GM12878 (cell line): Measurements from ENCODE around the gene FGF14. TPM values are rescaled to one million over a fixed set of nuclear protein-coding genes. Genes with fewer than 3 reads are reported as not detected.

ENCODE experiments used
- ATAC-seq: fragments of 200-7000 bp; cut with Tn5 transposase; 3 replicates; pipeline ENCODE4 v1.9.1; 2020; ENCODE audit warnings: mild to moderate bottlenecking, moderate library complexity
- BruUV-seq: library from RNA; stranded (reverse); fragments of 400-500 nt; replicated peaks from 2 replicates; lab custom pipeline; 2021; lab: Mats Ljungman, UMichigan
- CTCF ChIA-PET: fragments of 300-600 bp; sonication (Branson Sonifier 250); formaldehyde crosslinking; extraction: SDS; loops from one replicate; lab custom pipeline; 2021; ENCODE audit warnings: inconsistent platforms; lab: Yijun Ruan, JAX
- POLR2A ChIA-PET: fragments of 350-600 bp; formaldehyde crosslinking; extraction: SDS; loops from one replicate; lab custom pipeline; 2021; ENCODE audit warnings: inconsistent platforms; lab: Charles Lee
- RAD21 ChIA-PET: fragments of 300-600 bp; sonication (Branson Sonifier 250); formaldehyde crosslinking; loops from one replicate; lab custom pipeline; 2023; ENCODE audit warnings: antibody characterized with exemption; ENCODE audit not compliant: unreplicated experiment; lab: Charles Lee
- SMC1A ChIA-PET: fragments of 300-600 bp; sonication (Branson Sonifier 250); formaldehyde crosslinking; loops from one replicate; lab custom pipeline; 2023; ENCODE audit not compliant: unreplicated experiment, uncharacterized antibody; lab: Charles Lee
- DNase-seq: peaks from one replicate; pipeline ENCODE4 v3.0.0-alpha.2; 2011; ENCODE audit warnings: low read depth, low spot score
- FAIRE-seq: peaks from 3 replicates; lab custom pipeline; 2011; peaks lifted over from hg19 to GRCh38; lab: Jason Lieb, UNC
- H2AFZ ChIP-seq: 2 replicates; pipeline ENCODE4 v1.6.0; 2011; ENCODE audit warnings: low read depth, low read length, control low read depth; ENCODE audit not compliant: control insufficient read depth
- H3K27ac ChIP-seq: 2 replicates; pipeline ENCODE4 v1.5.1; 2011; ENCODE audit warnings: control low read depth; ENCODE audit not compliant: control insufficient read depth, insufficient read depth
- H3K27me3 ChIP-seq, 2 experiments: replicated peaks in 1 of 2; 2 replicates each; pipeline versions ENCODE4 v1.6.0 to v1.6.1; 2011; ENCODE audit warnings: low read length in 1 of 2; ENCODE audit not compliant: control insufficient read depth in 2 of 2, insufficient read depth in 2 of 2
- H3K36me3 ChIP-seq, 2 experiments: 2 replicates each; pipeline ENCODE4 v1.5.1; 2011; ENCODE audit warnings: low read length in 1 of 2; ENCODE audit not compliant: control insufficient read depth in 2 of 2, insufficient read depth in 2 of 2
- H3K4me1 ChIP-seq: 2 replicates; pipeline ENCODE4 v1.6.1; 2011; ENCODE audit warnings: mild to moderate bottlenecking, low read length, moderate library complexity, mixed read lengths; ENCODE audit not compliant: control insufficient read depth, insufficient read depth
- H3K4me2 ChIP-seq: 2 replicates; pipeline ENCODE4 v1.6.0; 2011; ENCODE audit warnings: control low read depth; ENCODE audit not compliant: control insufficient read depth, insufficient read depth
- H3K4me3 ChIP-seq: fragments of 200-600 bp; sonication (generic); 2 replicates; pipeline ENCODE4 v1.5.1; 2016
- H3K79me2 ChIP-seq: 2 replicates; pipeline ENCODE4 v1.6.0; 2011; ENCODE audit warnings: low read length; ENCODE audit not compliant: control insufficient read depth, insufficient read depth
- H3K9ac ChIP-seq: 2 replicates; pipeline ENCODE4 v1.8.0; 2011; ENCODE audit warnings: low read length, control low read depth, mixed read lengths; ENCODE audit not compliant: control insufficient read depth, insufficient read depth
- H3K9me3 ChIP-seq: replicated peaks from 3 replicates; pipeline ENCODE4 v1.5.1; 2011; ENCODE audit warnings: mild to moderate bottlenecking, low read length; ENCODE audit not compliant: control insufficient read depth, insufficient read depth
- H4K20me1 ChIP-seq: 2 replicates; pipeline ENCODE4 v1.6.0; 2011; ENCODE audit not compliant: control insufficient read depth, insufficient read depth
- E2F8 ChIP-seq: fragments of 450-650 bp; IDR thresholded peaks from 2 replicates; pipeline ENCODE4 v1.6.1; 2018; ENCODE audit warnings: mild to moderate bottlenecking, low read depth, moderate library complexity; ENCODE audit not compliant: partially characterized antibody
- IRF3 ChIP-seq: fragments of 450-650 bp; IDR thresholded peaks from 2 replicates; pipeline ENCODE4 v1.6.1; 2014; ENCODE audit warnings: mild to moderate bottlenecking
- SIX5 ChIP-seq: IDR thresholded peaks from 2 replicates; pipeline ENCODE4 v1.6.1; 2011; ENCODE audit warnings: mild to moderate bottlenecking, low read depth, low read length, moderate library complexity; ENCODE audit not compliant: severe bottlenecking
- WGBS: methylation state at CpG from one replicate; pipeline ENCODE4 v1.1.6; 2016; ENCODE audit warnings: low lambda C conversion rate; ENCODE audit not compliant: insufficient replicate concordance, insufficient coverage; ENCODE audit errors: missing lambda C conversion rate; 5-methylcytosine and 5-hydroxymethylcytosine counted together
- in situ Hi-C: fragments of 300-500 bp; cut with MboI; formaldehyde crosslinking; loops from 9 replicates; pipeline ENCODE4 v1.14.3; 2018; ENCODE audit warnings: mixed read lengths
- intact Hi-C: fragments of 100-400 bp; cut with micrococcal nuclease; formaldehyde crosslinking; loops from one replicate; pipeline ENCODE4 v1.14.2; 2022; ENCODE audit not compliant: unreplicated experiment
- polyA plus RNA-seq, 11 experiments: library from polyadenylated mRNA; depleted of rRNA in 4 of 11; unstranded in 6 of 11; stranded (reverse) in 5 of 11; fragments of >200 nt; fragmentation: Nextera tagmentation in 4 of 11; fragmentation: Illumina TruSeq in 1 of 11; extraction: Ambion mirVana in 4 of 11; extraction: Trizol in 1 of 11; gene quantifications; 1 replicate in 1 of 11; 2 replicates in 10 of 11; pipeline versions ENCODE4 v1.2.1 to v1.2.3, GENCODE V29; 2011 to 2016; ENCODE audit warnings: inconsistent platforms in 2 of 11, missing spikeins in 2 of 11, low read depth in 1 of 11
- total RNA-seq, 4 experiments: library from RNA; depleted of rRNA in 3 of 4; stranded (reverse); fragments of >200 nt in 3 of 4; fragmentation: Illumina TruSeq in 1 of 4; extraction: Trizol in 1 of 4; gene quantifications; 2 replicates each; pipeline versions ENCODE4 v1.2.1 to v1.2.3, GENCODE V29; 2013 to 2021

FGF14 gene
- total and polyA plus RNA-seq, 10 of the 15 experiments (the other 5 are each of a cell fraction or from before 2014, with no cell fraction given) = under 0.01 to 0.44 (median 0.04) TPM

- no TSS peak for BruUV-seq
- Histone ChIP-seq H4K20me1 (no peaks in the 10 kb centered on the region), H3K4me2 (no peak overlapping the region), H3K9ac (no peak overlapping the region), H2AFZ (no peak overlapping the region), H3K27ac (no peak overlapping the region), H3K27me3 (peaks cover 0 to 2% of the 10 kb centered on the region in 2 experiments; a peak in 1 of 4 replicates), H3K36me3 (no peaks in the 10 kb centered on the region), H3K9me3 (no peaks in the 10 kb centered on the region), H3K79me2 (no peaks in the 10 kb centered on the region), H3K4me1 (no peaks in the 10 kb centered on the region), H3K4me3 (no peak overlapping the region)
- SMC1A ChIA-PET = no interaction called here
- RAD21 ChIA-PET = no interaction called here
- FAIRE-seq (no peak), ATAC-seq (no peak), DNase-seq (no peak)
- intact Hi-C loops (no loop called here), in situ Hi-C loops (no loop called here)
- POLR2A ChIA-PET = no interaction called here
- 25% methylated on average over 7 of the region's 7 CpGs for WGBS
- CTCF ChIA-PET = interaction anchor here (1.0 kb wide), 1 partner anchor 24 kb away, joined by 3 read pairs; no protein-coding TSS in a partner anchor
- no peak for TF ChIP-seq SIX5
- TF ChIP-seq E2F8 = no peak
- no peak for TF ChIP-seq IRF3
Measured at GRCh38 chr13:102117175-102117831, 284.5 kb downstream of the FGF14 start.
